Central memory CD8-positive, alpha-beta T cell (primary cell): ENCODE results near the gene OR2S2.

ENCODE experiments used
- ATAC-seq: fragments of 150-1000 bp; cut with Tn5 transposase; replicated peaks from 2 replicates; pipeline ENCODE4 v1.10.0; 2022; ENCODE audit warnings: mild to moderate bottlenecking, moderate FRiP score, moderate number of reproducible peaks; ENCODE audit not compliant: poor library complexity, severe bottlenecking; ENCODE audit errors: extremely low read depth
- DNase-seq, 2 donors: peaks; one replicate each; pipeline ENCODE4 v3.0.0; 2021; ENCODE audit warnings: low spot score in 2 of 2
- H3K27ac Mint-ChIP-seq: one replicate; pipeline ENCODE4 v1.8.0; 2022; ENCODE audit warnings: low read depth, mild to moderate bottlenecking, moderate library complexity, mixed read lengths
- H3K27me3 Mint-ChIP-seq: one replicate; pipeline ENCODE4 v1.8.0; 2022; ENCODE audit warnings: mixed read lengths
- H3K36me3 Mint-ChIP-seq: one replicate; pipeline ENCODE4 v1.8.0; 2022; ENCODE audit warnings: mild to moderate bottlenecking, moderate library complexity, mixed read lengths; ENCODE audit not compliant: insufficient read depth
- H3K4me1 Mint-ChIP-seq: one replicate; pipeline ENCODE4 v1.8.0; 2022; ENCODE audit warnings: mixed read lengths
- H3K4me3 Mint-ChIP-seq: one replicate; pipeline ENCODE4 v1.8.0; 2022; ENCODE audit warnings: mild to moderate bottlenecking, moderate library complexity, mixed read lengths
- H3K9me3 Mint-ChIP-seq: one replicate; pipeline ENCODE4 v1.8.0; 2022; ENCODE audit warnings: mixed read lengths

OR2S2 gene

DNA sequence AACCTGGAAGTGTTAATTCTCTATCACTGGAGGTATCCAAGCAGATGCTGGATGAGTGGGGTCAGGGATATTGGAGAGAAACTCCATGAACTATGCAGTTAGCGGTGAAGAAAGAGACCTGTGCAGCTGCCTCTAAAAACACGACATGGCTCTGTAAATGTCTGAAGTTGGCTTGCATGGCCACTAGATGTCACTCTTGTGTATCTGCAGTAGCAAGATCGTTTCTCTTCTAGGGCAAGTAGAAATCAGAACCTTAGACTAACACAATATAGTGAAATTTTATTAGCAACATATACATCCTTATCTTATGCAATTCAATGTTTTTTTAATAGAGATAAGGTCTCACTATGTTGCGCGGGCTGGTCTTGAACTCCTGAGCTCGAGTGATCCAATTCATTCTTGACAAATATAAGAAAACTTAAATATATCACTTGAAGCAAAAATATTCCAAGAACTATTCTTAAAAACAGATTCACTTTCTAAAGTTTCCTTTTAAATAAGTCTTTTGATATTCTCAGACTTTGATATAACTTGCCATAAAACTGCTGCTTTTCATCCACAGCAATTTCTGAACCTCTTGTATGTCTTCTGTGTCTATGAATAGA lies 2.9 kb downstream of the OR2S2 start:
- Mint-ChIP-seq H3K4me3 (no peak overlapping the region), H3K4me1 (peaks cover 7% of the 10 kb centered on the region), H3K9me3 (no peaks in the 10 kb centered on the region), H3K27ac (no peak overlapping the region), H3K27me3 (peaks cover 76% of the 10 kb centered on the region), H3K36me3 (no peaks in the 10 kb centered on the region)
- ATAC-seq (peak; percentile 71), DNase-seq (peak in 1 of 2 donors; percentile 25)

DNA sequence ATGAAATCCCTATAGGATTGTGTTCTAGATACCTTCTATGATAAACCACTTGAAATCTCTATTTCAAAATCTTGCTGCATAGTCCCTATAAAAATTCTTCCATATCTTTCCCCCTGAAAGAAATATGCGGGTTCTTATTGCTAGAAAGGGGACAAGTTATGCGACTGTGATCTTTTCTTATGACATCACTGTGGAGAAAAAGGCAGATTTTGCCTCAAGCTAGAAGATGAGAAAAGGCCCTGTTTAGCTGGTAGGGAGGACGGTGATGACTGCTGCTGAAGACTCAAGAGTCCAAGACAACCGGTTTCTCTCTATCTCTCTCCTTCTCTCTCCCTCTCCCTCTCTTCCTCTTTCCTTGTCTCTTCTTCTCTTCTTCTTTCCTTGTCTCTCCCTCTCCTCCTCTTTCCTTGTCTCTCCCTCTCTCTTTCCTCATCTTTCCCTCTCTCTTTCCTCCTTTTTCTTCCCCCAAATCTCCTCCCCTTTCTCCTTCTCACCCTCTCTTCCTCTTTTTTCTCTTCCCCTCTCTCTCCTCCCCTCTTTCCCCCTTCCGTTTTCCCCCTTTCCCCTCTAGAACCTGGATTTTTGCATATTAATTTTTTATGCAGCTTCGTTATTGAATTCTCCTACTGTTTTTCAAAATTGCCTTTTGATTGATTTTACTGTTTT lies 5.3 kb downstream of the OR2S2 start:
- Mint-ChIP-seq H3K27me3 (peaks cover 73% of the 10 kb centered on the region), H3K4me1 (peaks cover 7% of the 10 kb centered on the region), H3K4me3 (no peak overlapping the region), H3K36me3 (no peaks in the 10 kb centered on the region), H3K9me3 (no peaks in the 10 kb centered on the region), H3K27ac (no peak overlapping the region)
- DNase-seq, result no peak
- ATAC-seq, result no peak

DNA sequence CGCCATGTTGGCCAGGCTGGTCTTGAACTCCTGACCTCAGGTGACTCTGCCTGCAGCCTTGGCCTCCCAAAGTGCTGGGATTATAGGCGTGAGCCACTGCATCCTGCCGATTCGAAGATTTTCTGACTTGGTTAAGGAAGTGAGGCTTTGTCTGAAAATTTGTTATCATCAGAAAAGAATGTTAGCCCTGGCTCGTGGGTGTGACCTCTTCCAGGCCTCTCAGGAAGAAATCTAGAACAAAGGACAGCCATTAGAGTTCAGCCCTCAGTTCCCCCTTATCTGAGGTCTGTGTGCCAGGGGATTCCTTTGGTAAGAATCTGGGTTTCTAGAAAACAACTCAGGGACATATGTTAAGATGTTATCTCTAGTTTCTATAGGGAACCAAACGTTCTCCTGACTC lies 6.2 kb downstream of the OR2S2 start:
- no peak overlapping the region for H3K4me3 Mint-ChIP-seq
- peaks cover 64% of the 10 kb centered on the region for H3K27me3 Mint-ChIP-seq
- H3K27ac Mint-ChIP-seq, result no peak overlapping the region
- no peak for DNase-seq
- no peaks in the 10 kb centered on the region for H3K36me3 Mint-ChIP-seq
- H3K4me1 Mint-ChIP-seq, result peaks cover 7% of the 10 kb centered on the region
- no peak for ATAC-seq
- no peaks in the 10 kb centered on the region for H3K9me3 Mint-ChIP-seq

DNA sequence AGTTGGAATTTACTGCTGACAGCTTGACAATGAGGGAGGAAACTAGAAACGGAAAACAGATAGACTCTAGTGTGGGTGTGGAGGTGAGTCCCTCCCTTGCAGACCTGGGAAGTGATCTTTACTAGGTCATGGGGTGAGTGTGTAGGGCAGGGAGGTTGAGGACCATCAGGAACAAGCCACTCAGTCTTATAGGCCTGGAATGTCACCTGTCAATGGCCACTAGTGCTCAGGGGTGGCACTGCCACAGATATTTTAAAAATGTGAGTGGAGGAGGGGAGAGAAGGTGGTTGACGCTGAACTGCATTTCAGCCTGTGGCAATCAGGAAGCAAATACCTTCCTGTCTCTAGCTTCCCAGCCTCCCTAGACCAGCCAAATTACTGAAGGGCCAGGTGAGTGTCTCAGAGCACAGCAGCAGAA lies 9.0 kb downstream of the OR2S2 start:
- H3K27ac Mint-ChIP-seq, result no peak overlapping the region
- peaks cover 46% of the 10 kb centered on the region for H3K27me3 Mint-ChIP-seq
- ATAC-seq (no peak), DNase-seq (no peak)
- H3K9me3 Mint-ChIP-seq, result no peaks in the 10 kb centered on the region
- peaks cover 7% of the 10 kb centered on the region for H3K4me1 Mint-ChIP-seq
- H3K36me3 Mint-ChIP-seq, result peaks cover 1% of the 10 kb centered on the region
- H3K4me3 Mint-ChIP-seq, result no peak overlapping the region

DNA sequence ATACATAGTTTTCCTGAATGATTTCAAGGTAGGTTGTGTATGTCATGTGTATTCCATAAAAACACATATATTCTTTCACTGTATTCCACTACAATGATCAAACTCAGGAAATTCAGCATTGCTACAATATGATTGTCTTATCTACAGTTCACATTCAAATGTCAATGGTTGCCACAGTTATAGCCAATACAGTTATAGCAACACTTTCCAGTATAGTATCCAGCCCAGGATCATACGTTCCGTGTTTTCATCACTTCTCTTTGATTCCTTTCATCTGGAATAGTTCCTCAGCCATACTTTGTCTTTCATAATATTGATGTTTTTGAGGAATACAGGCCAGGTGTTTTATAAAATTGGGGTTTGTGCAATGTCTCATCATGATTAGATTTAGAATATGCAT lies 9.5 kb downstream of the OR2S2 start:
- no peak for ATAC-seq
- DNase-seq, result no peak
- Mint-ChIP-seq H3K4me3 (no peak overlapping the region), H3K27me3 (peaks cover 41% of the 10 kb centered on the region), H3K4me1 (peaks cover 7% of the 10 kb centered on the region), H3K27ac (no peak overlapping the region), H3K36me3 (peaks cover 1% of the 10 kb centered on the region), H3K9me3 (no peaks in the 10 kb centered on the region)

DNA sequence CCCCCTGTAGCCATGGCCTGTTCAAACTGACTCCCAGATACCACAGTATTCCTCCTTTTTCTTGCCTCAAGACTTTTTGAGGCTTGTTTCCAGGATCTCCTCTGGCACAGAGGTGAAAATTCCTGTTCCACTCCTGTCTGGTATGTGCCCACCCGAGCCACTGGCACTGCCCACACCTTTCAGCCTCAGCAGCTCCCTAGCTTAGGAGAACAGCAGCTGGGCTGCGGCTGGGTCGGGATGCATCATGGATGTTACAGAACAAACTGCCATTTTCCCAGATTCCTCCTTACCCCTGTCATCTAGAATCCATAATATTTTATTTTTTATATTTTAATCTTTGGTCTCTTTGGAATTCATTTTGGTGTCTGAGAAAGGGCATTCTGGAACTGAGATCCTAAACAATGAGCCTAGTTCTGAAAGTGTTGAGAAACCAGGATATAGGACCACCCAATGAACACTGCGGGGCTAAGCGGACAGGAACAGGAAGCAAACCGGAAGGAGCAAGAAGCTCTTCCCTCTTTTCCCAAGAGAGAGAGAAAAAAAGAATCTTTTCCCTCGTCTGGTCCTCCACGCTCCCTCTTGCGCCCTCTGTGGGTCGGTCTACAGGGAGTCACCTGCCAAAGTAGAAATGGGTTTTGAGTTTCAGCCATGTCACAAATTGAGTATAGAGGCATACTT lies 12.5 kb downstream of the OR2S2 start:
- H3K27me3 Mint-ChIP-seq, result peaks cover 23% of the 10 kb centered on the region
- no peak overlapping the region for H3K27ac Mint-ChIP-seq
- peaks cover 1% of the 10 kb centered on the region for H3K36me3 Mint-ChIP-seq
- DNase-seq (peak; percentile 18 to 35), ATAC-seq (peak; percentile 43)
- no peaks in the 10 kb centered on the region for H3K9me3 Mint-ChIP-seq
- H3K4me3 Mint-ChIP-seq, result no peak overlapping the region
- H3K4me1 Mint-ChIP-seq, result peaks cover 19% of the 10 kb centered on the region

DNA sequence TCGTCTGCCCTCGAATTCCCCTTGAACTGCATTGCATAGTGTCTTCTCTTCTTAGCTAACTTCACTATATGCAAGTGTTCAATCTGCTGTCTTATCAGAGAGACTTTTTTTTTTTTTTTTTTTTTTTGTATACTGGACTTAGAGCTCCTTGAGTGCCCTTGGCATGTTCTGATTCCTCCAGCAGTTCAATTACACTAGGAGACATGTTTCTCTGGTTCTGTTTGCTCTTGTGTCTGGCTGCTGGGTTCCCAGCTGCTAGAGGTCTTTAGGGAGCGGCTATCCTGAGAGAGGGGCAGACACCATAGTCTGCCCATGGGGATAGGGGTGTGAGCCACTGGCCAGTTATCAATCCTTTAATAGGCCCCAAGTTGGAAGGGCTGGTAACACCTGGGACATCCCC lies 13.1 kb downstream of the OR2S2 start:
- no peaks in the 10 kb centered on the region for H3K9me3 Mint-ChIP-seq
- peaks cover 22% of the 10 kb centered on the region for H3K4me1 Mint-ChIP-seq
- no peak overlapping the region for H3K4me3 Mint-ChIP-seq
- no peak for ATAC-seq
- no peak overlapping the region for H3K27ac Mint-ChIP-seq
- no peak for DNase-seq
- H3K27me3 Mint-ChIP-seq, result peaks cover 16% of the 10 kb centered on the region
- peaks cover 1% of the 10 kb centered on the region for H3K36me3 Mint-ChIP-seq

DNA sequence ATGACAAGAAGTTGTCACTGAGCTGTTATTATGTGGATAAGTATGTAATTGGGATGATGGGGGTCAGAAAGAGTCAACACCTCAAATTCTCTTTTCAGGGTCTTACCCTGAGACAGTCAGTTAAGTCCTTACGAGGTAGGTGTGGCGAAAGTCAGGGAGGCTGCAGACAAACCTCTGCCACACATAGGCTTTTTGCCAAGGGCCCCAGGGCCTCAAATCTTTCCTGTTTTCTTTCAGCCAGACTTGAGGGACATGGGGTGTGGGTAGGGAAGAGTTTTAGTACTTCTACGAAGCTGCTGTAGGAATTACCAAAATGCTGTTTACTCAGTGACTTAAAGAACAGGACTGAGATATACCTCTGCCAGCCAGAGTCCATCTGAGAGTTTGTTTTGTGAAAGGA lies 13.8 kb downstream of the OR2S2 start:
- no peak overlapping the region for H3K27ac Mint-ChIP-seq
- H3K4me1 Mint-ChIP-seq, result peaks cover 22% of the 10 kb centered on the region
- H3K27me3 Mint-ChIP-seq, result peaks cover 10% of the 10 kb centered on the region
- no peak overlapping the region for H3K4me3 Mint-ChIP-seq
- no peak for DNase-seq
- no peak for ATAC-seq
- H3K9me3 Mint-ChIP-seq, result no peaks in the 10 kb centered on the region
- peaks cover 1% of the 10 kb centered on the region for H3K36me3 Mint-ChIP-seq

DNA sequence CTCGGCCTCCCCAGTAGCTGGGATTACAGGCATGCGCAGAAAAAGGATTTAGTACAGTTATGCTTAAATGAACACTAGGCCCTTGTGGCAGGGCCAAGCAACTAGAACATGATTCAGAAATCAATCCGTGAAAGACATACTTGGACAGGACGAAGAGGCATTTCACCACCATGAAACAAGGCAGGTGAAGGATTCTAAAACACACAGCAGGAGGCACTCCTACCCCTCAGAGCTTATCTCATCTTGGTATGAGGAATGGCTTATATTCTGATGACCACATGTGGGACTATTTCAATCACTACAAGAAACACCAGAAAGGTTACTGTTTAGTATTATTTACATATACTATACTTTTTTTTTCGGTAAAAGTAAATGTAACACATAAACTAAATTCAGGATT lies 15.7 kb downstream of the OR2S2 start:
- no peak for DNase-seq
- no peaks in the 10 kb centered on the region for H3K9me3 Mint-ChIP-seq
- no peaks in the 10 kb centered on the region for H3K27me3 Mint-ChIP-seq
- H3K27ac Mint-ChIP-seq, result no peak overlapping the region
- H3K36me3 Mint-ChIP-seq, result peaks cover 1% of the 10 kb centered on the region
- ATAC-seq, result no peak
- H3K4me1 Mint-ChIP-seq, result peaks cover 22% of the 10 kb centered on the region
- H3K4me3 Mint-ChIP-seq, result no peak overlapping the region

DNA sequence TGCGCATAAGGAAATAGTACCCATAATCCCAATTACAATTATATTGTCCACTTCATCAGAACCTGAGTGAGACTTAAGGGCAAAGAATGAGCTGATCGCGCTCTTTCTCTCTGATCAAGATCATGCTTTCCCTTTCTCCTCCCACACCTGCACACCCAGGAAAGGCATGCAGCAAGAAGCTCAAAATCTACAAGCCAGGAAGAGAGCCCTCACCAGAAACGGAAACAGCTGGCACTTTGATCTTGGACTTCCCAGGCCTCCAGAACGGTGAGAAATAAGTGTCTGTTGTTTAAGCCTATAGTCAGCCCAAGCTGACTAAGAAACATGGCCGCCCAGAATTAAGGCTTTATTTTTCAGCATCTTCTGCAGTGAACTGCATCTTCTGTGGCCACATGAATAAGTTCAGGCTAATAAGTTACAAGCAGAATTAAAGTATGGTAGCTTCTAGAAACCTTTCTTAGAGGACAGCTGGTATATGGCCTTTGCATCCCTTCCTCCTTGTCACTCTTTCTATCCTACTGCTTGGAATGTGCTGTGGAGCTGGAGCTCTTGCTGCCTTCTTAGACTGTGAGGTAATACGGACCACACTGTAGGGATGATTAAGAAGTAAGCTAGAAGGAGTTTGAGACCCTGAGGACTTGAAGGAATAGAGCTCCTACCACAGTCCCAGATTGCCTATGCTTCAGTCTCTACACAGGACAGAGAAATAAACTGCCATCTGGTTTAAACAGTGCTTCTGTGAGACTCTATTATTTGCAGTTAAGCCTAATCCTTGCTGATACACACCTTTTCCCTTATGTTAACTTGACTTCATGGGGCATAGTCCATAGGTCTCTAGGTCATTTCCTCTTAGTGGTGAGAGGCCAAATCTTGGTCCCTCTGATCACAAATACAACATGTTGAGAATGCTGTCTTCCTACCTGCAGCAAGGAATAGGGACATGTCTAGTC lies 17.2 kb downstream of the OR2S2 start:
- H3K36me3 Mint-ChIP-seq, result peaks cover 1% of the 10 kb centered on the region
- ATAC-seq (peak; percentile 46), DNase-seq (no peak)
- no peak overlapping the region for H3K4me3 Mint-ChIP-seq
- no peaks in the 10 kb centered on the region for H3K9me3 Mint-ChIP-seq
- no peak overlapping the region for H3K27ac Mint-ChIP-seq
- peaks cover 21% of the 10 kb centered on the region for H3K4me1 Mint-ChIP-seq
- H3K27me3 Mint-ChIP-seq, result no peaks in the 10 kb centered on the region

DNA sequence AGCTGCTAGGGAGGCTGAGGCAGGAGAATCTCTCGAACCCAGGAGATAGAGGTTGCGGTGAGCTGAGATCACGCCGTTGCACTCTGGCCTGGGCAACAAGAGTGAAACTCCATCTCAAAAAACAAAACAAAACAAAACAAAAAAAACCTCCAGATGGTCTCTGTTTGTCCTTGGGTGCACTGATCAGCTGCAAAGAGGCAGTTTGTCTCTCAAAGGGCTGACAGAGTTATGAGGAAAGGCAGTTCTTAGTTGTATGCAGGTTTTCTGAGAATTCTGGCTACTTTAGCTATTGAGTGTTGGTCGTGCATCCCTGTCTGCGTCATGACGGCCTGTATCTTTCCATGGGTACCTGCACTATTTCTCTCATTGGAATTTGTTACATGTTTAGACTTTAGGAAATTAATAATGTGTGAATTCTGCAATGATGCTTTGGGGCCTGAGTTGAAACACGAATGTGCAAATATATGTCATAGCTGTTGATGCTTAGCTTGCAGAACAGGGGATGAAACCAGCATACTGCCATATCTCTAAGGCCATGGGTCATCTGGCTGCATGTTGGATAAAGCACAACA lies 18.2 kb downstream of the OR2S2 start:
- Mint-ChIP-seq H3K4me3 (no peak overlapping the region), H3K4me1 (peaks cover 15% of the 10 kb centered on the region), H3K9me3 (no peaks in the 10 kb centered on the region), H3K27me3 (no peaks in the 10 kb centered on the region), H3K36me3 (no peaks in the 10 kb centered on the region), H3K27ac (no peak overlapping the region)
- ATAC-seq, result no peak
- no peak for DNase-seq
